Neural cell (in vitro differentiated cells): ENCODE results near the gene ITM2B.

Experiments used
- EP300 ChIP-seq: fragments of 450-650 bp; conservative IDR thresholded peaks from 2 replicates; pipeline ENCODE4 v1.6.1; 2014; ENCODE audit warnings: antibody characterized with exemption, mild to moderate bottlenecking, moderate library complexity; ENCODE audit not compliant: poor library complexity, severe bottlenecking
- RAD21 ChIP-seq: fragments of 450-650 bp; conservative IDR thresholded peaks from 2 replicates; pipeline ENCODE4 v1.6.1; 2014; ENCODE audit warnings: antibody characterized with exemption, mild to moderate bottlenecking, moderate library complexity
- TAF1 ChIP-seq: IDR thresholded peaks from 2 replicates; pipeline ENCODE4 v1.6.1; 2012; ENCODE audit warnings: low read depth

GRCh38 chr13:48233889-48234488, 983 bp downstream of the ITM2B start:
- no peak for TF ChIP-seq RAD21
- no peak for TF ChIP-seq TAF1
- no peak for TF ChIP-seq EP300
